ES-I3 (cell line): ENCODE results near the gene SLC44A3.
"Not testable (repeated sequence)": the region's sequence is repeated elsewhere in the genome, so short reads cannot be mapped to it uniquely, and the experiment has no call there.

ENCODE experiments used
- H3K36me3 ChIP-seq: 2 replicates; pipeline ENCODE4 v1.6.1; 2013; ENCODE audit warnings: mild to moderate bottlenecking, low read length, control low read depth, moderate library complexity; ENCODE audit not compliant: insufficient read depth
- H3K4me1 ChIP-seq: 2 replicates; pipeline ENCODE4 v1.6.1; 2013; ENCODE audit warnings: mild to moderate bottlenecking, control low read depth, low read length; ENCODE audit not compliant: insufficient read depth
- H3K9ac ChIP-seq: 2 replicates; pipeline ENCODE4 v1.6.1; 2013; ENCODE audit warnings: low read depth, mild to moderate bottlenecking, low read length, moderate library complexity
- H3K9me3 ChIP-seq: 2 replicates; pipeline ENCODE4 v1.6.1; 2013; ENCODE audit warnings: mild to moderate bottlenecking, low read length, moderate library complexity; ENCODE audit not compliant: control insufficient read depth, insufficient read depth

The SLC44A3 gene

GRCh38 chr1:94832931-94833585 lies 12.9 kb downstream of the SLC44A3 start:
- no peak overlapping the region for H3K9ac ChIP-seq
- no peaks in the 10 kb centered on the region for H3K9me3 ChIP-seq
- H3K4me1 ChIP-seq: peaks cover 3% of the 10 kb centered on the region; the same call in 1 of the 2 replicates
- no peaks in the 10 kb centered on the region; the same call in none of the 2 replicates for H3K36me3 ChIP-seq

- Histone ChIP-seq H3K9ac (no peak overlapping the region), H3K36me3 (peaks cover 2% of the 10 kb centered on the region), H3K4me1 (peaks cover 3% of the 10 kb centered on the region; the same call in 1 of the 2 replicates), H3K9me3 (no peaks in the 10 kb centered on the region)
Measured at GRCh38 chr1:94836891-94837290, 16.7 kb downstream of the SLC44A3 start.

DNA sequence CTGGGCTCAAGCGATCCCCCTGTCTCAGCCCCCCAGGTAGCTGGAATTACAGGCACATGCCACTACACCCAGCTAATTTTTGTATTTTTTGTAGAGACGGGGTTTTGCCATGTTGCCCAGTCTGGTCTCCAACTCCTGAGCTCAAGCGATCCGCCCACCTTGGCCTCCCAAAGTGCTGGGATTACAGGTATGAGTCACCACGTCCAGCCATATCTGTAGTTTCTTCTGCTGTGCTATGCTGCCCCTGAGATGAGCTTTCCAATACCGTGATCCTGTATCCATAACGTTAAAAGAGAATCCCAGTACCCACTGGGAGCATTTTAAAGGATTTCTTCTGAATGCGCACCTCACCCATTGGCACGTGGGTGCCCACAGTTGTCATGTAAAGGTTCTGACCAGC lies 20.2 kb downstream of the SLC44A3 start:
- not testable (repeated sequence) for H3K9me3 ChIP-seq, H3K36me3 ChIP-seq, H3K4me1 ChIP-seq, H3K9ac ChIP-seq

DNA sequence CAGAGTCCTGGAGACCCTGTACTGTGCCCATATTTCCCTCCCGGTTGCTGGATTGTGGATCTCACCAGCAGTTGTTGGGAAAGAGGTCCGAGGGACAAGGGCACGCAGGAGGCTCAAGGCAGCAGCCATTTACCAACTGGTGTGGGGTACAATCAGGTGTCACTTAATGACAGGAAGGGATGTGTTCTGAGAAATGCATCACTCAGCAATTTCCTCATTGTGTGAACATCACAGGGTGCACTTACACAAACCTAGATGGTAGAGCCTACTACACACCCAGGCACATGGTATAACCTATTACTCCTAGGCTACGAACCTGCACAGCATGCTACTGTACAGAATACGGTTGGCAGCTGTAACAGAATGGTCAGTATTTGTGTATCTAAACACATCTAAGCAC lies 20.7 kb downstream of the SLC44A3 start:
- Histone ChIP-seq H3K4me1 (no peaks in the 10 kb centered on the region), H3K36me3 (peaks cover 2% of the 10 kb centered on the region; the same call in 1 of the 2 replicates), H3K9ac (no peak overlapping the region), H3K9me3 (no peaks in the 10 kb centered on the region)

GRCh38 chr1:94843430-94843829 lies 23.3 kb downstream of the SLC44A3 start:
- Histone ChIP-seq H3K4me1 (no peaks in the 10 kb centered on the region), H3K9me3 (no peaks in the 10 kb centered on the region), H3K36me3 (peaks cover 2% of the 10 kb centered on the region; the same call in 1 of the 2 replicates), H3K9ac (no peak overlapping the region)

DNA sequence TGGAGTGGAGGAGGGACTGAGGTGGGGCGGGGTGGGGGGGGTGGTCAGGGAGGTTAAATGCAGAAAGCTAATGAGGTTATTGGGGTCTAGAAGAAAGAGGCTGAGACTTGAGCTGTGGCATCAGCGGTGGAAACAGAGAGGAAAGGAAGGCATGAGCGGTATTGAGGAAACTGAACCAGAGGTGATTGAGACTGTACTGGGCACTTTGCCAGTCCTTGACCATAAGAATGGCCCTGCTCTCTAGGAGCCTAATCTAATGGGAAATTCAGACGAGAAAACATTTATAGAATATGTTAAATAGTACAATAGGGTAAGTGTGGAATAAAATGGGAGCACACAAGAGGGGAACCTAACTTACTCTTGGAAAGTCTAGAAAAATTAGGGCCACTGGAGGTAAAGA lies 23.7 kb downstream of the SLC44A3 start:
- no peaks in the 10 kb centered on the region for H3K4me1 ChIP-seq
- no peaks in the 10 kb centered on the region for H3K9me3 ChIP-seq
- H3K9ac ChIP-seq: no peak overlapping the region
- H3K36me3 ChIP-seq: peaks cover 2% of the 10 kb centered on the region; the same call in 1 of the 2 replicates

- no peaks in the 10 kb centered on the region for H3K4me1 ChIP-seq
- no peaks in the 10 kb centered on the region for H3K36me3 ChIP-seq
- no peaks in the 10 kb centered on the region for H3K9me3 ChIP-seq
- H3K9ac ChIP-seq: no peak overlapping the region
Measured at GRCh38 chr1:94846308-94846707, 26.2 kb downstream of the SLC44A3 start.

GRCh38 chr1:94851571-94851970 lies 31.4 kb downstream of the SLC44A3 start:
- Histone ChIP-seq H3K9ac (no peak overlapping the region), H3K9me3 (no peaks in the 10 kb centered on the region), H3K4me1 (peaks cover 9% of the 10 kb centered on the region; the same call in 1 of the 2 replicates), H3K36me3 (no peaks in the 10 kb centered on the region)

GRCh38 chr1:94852788-94853187 lies 32.6 kb downstream of the SLC44A3 start:
- Histone ChIP-seq H3K36me3 (no peaks in the 10 kb centered on the region), H3K9me3 (no peaks in the 10 kb centered on the region)

GRCh38 chr1:94854458-94855306 lies 34.5 kb downstream of the SLC44A3 start:
- H3K36me3 ChIP-seq: no peaks in the 10 kb centered on the region
- peak overlapping the region; percentile 50; the same call in 1 of the 2 replicates for H3K9ac ChIP-seq
- peaks cover 9% of the 10 kb centered on the region; the same call in 1 of the 2 replicates for H3K4me1 ChIP-seq
- H3K9me3 ChIP-seq: no peaks in the 10 kb centered on the region

More at GRCh38 chr1:94852788-94853187, 32.6 kb downstream of the SLC44A3 start:
- peaks cover 9% of the 10 kb centered on the region; the same call in 1 of the 2 replicates for H3K4me1 ChIP-seq
- H3K9ac ChIP-seq: no peak overlapping the region

DNA sequence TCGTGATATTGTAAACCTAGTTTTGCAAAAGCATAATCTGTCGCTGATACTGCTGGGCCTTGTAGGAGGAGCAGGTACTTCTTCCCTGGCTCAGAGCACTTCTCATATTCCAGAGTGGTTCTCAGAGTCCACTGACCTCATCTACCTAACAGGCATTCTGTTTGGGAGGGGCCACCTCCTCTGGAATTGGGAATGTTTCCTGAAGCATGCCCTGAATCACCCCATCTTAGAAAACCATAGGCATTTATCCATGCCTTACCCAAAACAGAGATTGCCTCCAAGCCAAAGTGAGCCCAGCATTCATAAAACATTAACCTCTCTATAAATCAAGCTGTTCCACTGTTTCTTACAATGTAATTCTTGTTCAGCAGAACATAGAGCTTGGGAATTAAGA lies 35.1 kb downstream of the SLC44A3 start:
- Histone ChIP-seq H3K9ac (no peak overlapping the region; the same call in 1 of the 2 replicates), H3K4me1 (peaks cover 9% of the 10 kb centered on the region; the same call in 1 of the 2 replicates), H3K36me3 (no peaks in the 10 kb centered on the region), H3K9me3 (no peaks in the 10 kb centered on the region)

DNA sequence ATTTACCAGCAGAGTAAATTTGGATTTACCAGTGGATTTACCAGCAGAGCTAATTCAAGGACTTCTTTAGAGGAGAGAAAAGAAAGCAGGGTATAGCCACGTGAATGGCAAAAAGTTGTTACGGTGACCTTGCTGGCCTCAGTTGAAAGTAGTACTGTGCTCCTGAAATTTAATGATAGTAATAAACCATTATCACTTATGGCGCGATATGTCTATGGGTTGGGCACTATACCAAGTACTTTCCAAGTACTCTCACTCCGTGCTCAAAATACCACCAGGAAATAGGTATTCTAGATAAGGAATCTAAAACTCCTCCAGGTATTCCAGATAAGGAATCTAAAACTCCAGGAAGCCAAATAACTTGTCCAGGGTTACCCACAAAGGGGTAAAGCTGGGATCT lies 35.8 kb downstream of the SLC44A3 start:
- H3K4me1 ChIP-seq: peaks cover 9% of the 10 kb centered on the region; the same call in 1 of the 2 replicates
- no peaks in the 10 kb centered on the region for H3K36me3 ChIP-seq
- no peak overlapping the region for H3K9ac ChIP-seq
- H3K9me3 ChIP-seq: no peaks in the 10 kb centered on the region

DNA sequence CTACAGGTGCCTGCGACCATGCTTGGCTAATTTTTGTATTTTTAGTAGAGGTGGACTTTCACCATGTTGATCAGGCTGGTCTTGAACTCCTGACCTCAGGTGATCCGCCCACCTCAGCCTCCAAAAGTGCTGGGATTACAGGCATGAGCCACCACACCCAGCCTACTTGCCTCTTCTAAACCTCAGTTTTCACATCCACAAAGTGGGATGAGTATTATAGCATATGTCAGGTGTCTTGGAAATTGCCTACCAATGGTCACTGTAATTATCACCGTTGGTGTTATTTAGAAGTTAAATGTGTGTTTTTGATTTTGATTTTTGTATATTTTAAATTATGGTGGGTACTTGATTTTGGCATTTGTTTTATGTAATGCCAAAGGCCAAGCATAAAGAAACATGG lies 36.7 kb downstream of the SLC44A3 start:
- H3K4me1 ChIP-seq: peaks cover 9% of the 10 kb centered on the region; the same call in 1 of the 2 replicates

GRCh38 chr1:94858276-94858675 lies 38.1 kb downstream of the SLC44A3 start:
- H3K9me3 ChIP-seq: no peaks in the 10 kb centered on the region
- no peak overlapping the region for H3K9ac ChIP-seq
- H3K36me3 ChIP-seq: no peaks in the 10 kb centered on the region
- peaks cover 21% of the 10 kb centered on the region for H3K4me1 ChIP-seq

More for the DNA sequence above, 36.7 kb downstream of the SLC44A3 start:
- H3K9me3 ChIP-seq: no peaks in the 10 kb centered on the region
- no peak overlapping the region for H3K9ac ChIP-seq
- H3K36me3 ChIP-seq: no peaks in the 10 kb centered on the region
